ENCODE measurements around the gene CLIP2. TPM values are rescaled to one million over a fixed set of nuclear protein-coding genes. Genes with fewer than 3 reads are reported as not detected.
"Not testable (repeated sequence)": the region's sequence is repeated elsewhere in the genome, so short reads cannot be mapped to it uniquely, and the experiment has no call there.

The CLIP2 gene
- total RNA-seq, 2 experiments from 2014 or later: 3.0 to 3.8 TPM

GRCh38 chr7:74404741-74405140, 115.5 kb downstream of the CLIP2 start:
- ATAC-seq (ENCODE audit: low read depth) (no peak), DNase-seq (no peak)
- Mint-ChIP-seq H3K27ac (no peak overlapping the region), H3K9me3 (no peaks in the 10 kb centered on the region), H3K36me3 (no peaks in the 10 kb centered on the region), H3K27me3 (no peaks in the 10 kb centered on the region), H3K4me3 (no peak overlapping the region), H3K4me1 (peaks cover 3% of the 10 kb centered on the region)
- POLR2A ChIA-PET: no interaction called here

- Mint-ChIP-seq H3K36me3 (no peaks in the 10 kb centered on the region), H3K27me3 (no peaks in the 10 kb centered on the region), H3K4me3 (no peak overlapping the region), H3K9me3 (no peaks in the 10 kb centered on the region), H3K4me1 (peaks cover 3% of the 10 kb centered on the region), H3K27ac (no peak overlapping the region)
- POLR2A ChIA-PET: no interaction called here
- DNase-seq (no peak), ATAC-seq (ENCODE audit: low read depth) (no peak)
Measured at GRCh38 chr7:74405191-74405898, 116.1 kb downstream of the CLIP2 start.

- H3K4me1 Mint-ChIP-seq: peaks cover 5% of the 10 kb centered on the region
- H3K27ac Mint-ChIP-seq: no peak overlapping the region
- POLR2A ChIA-PET: no interaction called here
- H3K27me3 Mint-ChIP-seq: no peaks in the 10 kb centered on the region
- no peaks in the 10 kb centered on the region for H3K9me3 Mint-ChIP-seq
- no peak overlapping the region for H3K4me3 Mint-ChIP-seq
- ATAC-seq (ENCODE audit: low read depth) (no peak), DNase-seq (no peak)
- no peaks in the 10 kb centered on the region for H3K36me3 Mint-ChIP-seq
Measured at GRCh38 chr7:74405899-74406512, 116.8 kb downstream of the CLIP2 start.

GRCh38 chr7:74407958-74408357, 118.8 kb downstream of the CLIP2 start:
- no peak for ATAC-seq (ENCODE audit: low read depth)
- Mint-ChIP-seq H3K27me3 (peaks cover 5% of the 10 kb centered on the region), H3K9me3 (no peaks in the 10 kb centered on the region), H3K4me1 (peaks cover 3% of the 10 kb centered on the region), H3K36me3 (no peaks in the 10 kb centered on the region), H3K27ac (no peak overlapping the region), H3K4me3 (no peak overlapping the region)
- POLR2A ChIA-PET: no interaction called here
- DNase-seq: no peak

GRCh38 chr7:74409571-74409970, 120.4 kb downstream of the CLIP2 start:
- peaks cover 3% of the 10 kb centered on the region for H3K4me1 Mint-ChIP-seq
- H3K27ac Mint-ChIP-seq: no peak overlapping the region
- POLR2A ChIA-PET: interaction anchor here (0.7 kb wide), 1 partner anchor 970 kb away, joined by 3 read pairs; no protein-coding TSS in a partner anchor
- no peaks in the 10 kb centered on the region for H3K36me3 Mint-ChIP-seq
- no peak for ATAC-seq (ENCODE audit: low read depth)
- peaks cover 5% of the 10 kb centered on the region for H3K27me3 Mint-ChIP-seq
- no peak overlapping the region for H3K4me3 Mint-ChIP-seq
- no peaks in the 10 kb centered on the region for H3K9me3 Mint-ChIP-seq
- no peak for DNase-seq

GRCh38 chr7:74410772-74411171, 121.6 kb downstream of the CLIP2 start:
- no peak for ATAC-seq (ENCODE audit: low read depth)
- Mint-ChIP-seq H3K36me3 (no peaks in the 10 kb centered on the region), H3K4me1 (peaks cover 3% of the 10 kb centered on the region), H3K9me3 (no peaks in the 10 kb centered on the region), H3K27me3 (peaks cover 5% of the 10 kb centered on the region), H3K4me3 (no peak overlapping the region), H3K27ac (no peak overlapping the region)
- POLR2A ChIA-PET: no interaction called here
- no peak for DNase-seq

- H3K36me3 Mint-ChIP-seq; H3K4me1 Mint-ChIP-seq; DNase-seq; H3K9me3 Mint-ChIP-seq; H3K4me3 Mint-ChIP-seq; POLR2A ChIA-PET; H3K27me3 Mint-ChIP-seq; ATAC-seq (ENCODE audit: low read depth); H3K27ac Mint-ChIP-seq: not testable (repeated sequence)
Measured at GRCh38 chr7:74411571-74411970, 122.4 kb downstream of the CLIP2 start.

GRCh38 chr7:74412056-74412455, 122.8 kb downstream of the CLIP2 start:
- POLR2A ChIA-PET: interaction anchor here (0.6 kb wide), 1 partner anchor 218 kb away, joined by 3 read pairs; no protein-coding TSS in a partner anchor
- peaks cover 3% of the 10 kb centered on the region for H3K4me1 Mint-ChIP-seq
- H3K36me3 Mint-ChIP-seq: no peaks in the 10 kb centered on the region
- peaks cover 5% of the 10 kb centered on the region for H3K27me3 Mint-ChIP-seq
- H3K27ac Mint-ChIP-seq: no peak overlapping the region
- no peak for ATAC-seq (ENCODE audit: low read depth)
- H3K4me3 Mint-ChIP-seq: no peak overlapping the region
- DNase-seq: no peak
- H3K9me3 Mint-ChIP-seq: no peaks in the 10 kb centered on the region

- POLR2A ChIA-PET: interaction anchor here (0.6 kb wide), 1 partner anchor 217 kb away, joined by 3 read pairs; no protein-coding TSS in a partner anchor
- Mint-ChIP-seq H3K27me3 (peaks cover 5% of the 10 kb centered on the region), H3K36me3 (no peaks in the 10 kb centered on the region), H3K4me3 (no peak overlapping the region), H3K27ac (no peak overlapping the region), H3K4me1 (peaks cover 3% of the 10 kb centered on the region), H3K9me3 (no peaks in the 10 kb centered on the region)
- no peak for DNase-seq
- ATAC-seq (ENCODE audit: low read depth): no peak
Measured at GRCh38 chr7:74412603-74413002, 123.4 kb downstream of the CLIP2 start.

- H3K27ac Mint-ChIP-seq; H3K4me3 Mint-ChIP-seq; H3K4me1 Mint-ChIP-seq; ATAC-seq (ENCODE audit: low read depth); DNase-seq; H3K27me3 Mint-ChIP-seq; H3K9me3 Mint-ChIP-seq; POLR2A ChIA-PET; H3K36me3 Mint-ChIP-seq: not testable (repeated sequence)
Measured at GRCh38 chr7:74414595-74415333, 125.6 kb downstream of the CLIP2 start.

- H3K9me3 Mint-ChIP-seq: no peaks in the 10 kb centered on the region
- no peak overlapping the region for H3K27ac Mint-ChIP-seq
- DNase-seq (peak; percentile 65), ATAC-seq (ENCODE audit: low read depth) (peak; percentile 54)
- no peaks in the 10 kb centered on the region for H3K36me3 Mint-ChIP-seq
- H3K4me3 Mint-ChIP-seq: no peak overlapping the region
- H3K4me1 Mint-ChIP-seq: peaks cover 4% of the 10 kb centered on the region
- POLR2A ChIA-PET: no interaction called here
- H3K27me3 Mint-ChIP-seq: peaks cover 2% of the 10 kb centered on the region
Measured at GRCh38 chr7:74417419-74417971, 128.3 kb downstream of the CLIP2 start.

- no peaks in the 10 kb centered on the region for H3K9me3 Mint-ChIP-seq
- no peaks in the 10 kb centered on the region for H3K36me3 Mint-ChIP-seq
- POLR2A ChIA-PET: no interaction called here
- no peak for DNase-seq
- H3K27me3 Mint-ChIP-seq: peaks cover 2% of the 10 kb centered on the region
- H3K4me3 Mint-ChIP-seq: no peak overlapping the region
- H3K27ac Mint-ChIP-seq: no peak overlapping the region
- H3K4me1 Mint-ChIP-seq: peaks cover 4% of the 10 kb centered on the region
- ATAC-seq (ENCODE audit: low read depth): no peak
Measured at GRCh38 chr7:74418076-74418475, 128.9 kb downstream of the CLIP2 start.

GRCh38 chr7:74418538-74418937, 129.3 kb downstream of the CLIP2 start:
- POLR2A ChIA-PET: no interaction called here
- Mint-ChIP-seq H3K36me3 (no peaks in the 10 kb centered on the region), H3K9me3 (no peaks in the 10 kb centered on the region), H3K4me1 (peaks cover 4% of the 10 kb centered on the region), H3K4me3 (no peak overlapping the region), H3K27me3 (peaks cover 2% of the 10 kb centered on the region), H3K27ac (no peak overlapping the region)
- ATAC-seq (ENCODE audit: low read depth) (no peak), DNase-seq (no peak)
